GM21825 (cell line): ENCODE data around the gene TMED8.
"Not testable (repeated sequence)": the region's sequence is repeated elsewhere in the genome, so short reads cannot be mapped to it uniquely, and the experiment has no call there.

ENCODE experiments used
- ATAC-seq: cut with Tn5 transposase; IDR thresholded peaks from one replicate; pipeline ENCODE4 v1.9.1; 2021; ENCODE audit warnings: mild to moderate bottlenecking, moderate library complexity; ENCODE audit not compliant: unreplicated experiment

Gene TMED8

GRCh38 chr14:77324289-77324688 is 52.6 kb downstream of the TMED8 start:
- no peak for ATAC-seq

- ATAC-seq: no peak
Measured at GRCh38 chr14:77323571-77323970, 53.3 kb downstream of the TMED8 start.

DNA sequence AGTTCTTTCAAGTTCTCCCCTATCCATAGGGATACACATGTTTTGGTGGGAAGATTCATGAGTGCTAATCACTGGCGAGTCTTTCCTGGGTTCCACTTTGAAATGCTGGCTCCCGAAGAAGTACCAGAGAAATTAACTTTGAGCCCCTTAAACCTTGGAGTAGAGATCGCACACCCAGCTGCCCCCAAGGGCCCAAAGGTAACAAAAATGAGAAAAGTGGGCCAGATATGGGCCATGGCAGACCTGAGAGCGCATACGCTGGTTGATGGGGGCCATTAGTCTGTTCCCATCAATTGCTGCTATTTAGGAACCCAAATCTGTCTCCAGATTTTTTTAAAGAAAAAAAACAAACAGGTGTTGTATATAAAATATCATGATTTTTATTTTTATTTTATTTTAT is 53.9 kb downstream of the TMED8 start:
- no peak for ATAC-seq

DNA sequence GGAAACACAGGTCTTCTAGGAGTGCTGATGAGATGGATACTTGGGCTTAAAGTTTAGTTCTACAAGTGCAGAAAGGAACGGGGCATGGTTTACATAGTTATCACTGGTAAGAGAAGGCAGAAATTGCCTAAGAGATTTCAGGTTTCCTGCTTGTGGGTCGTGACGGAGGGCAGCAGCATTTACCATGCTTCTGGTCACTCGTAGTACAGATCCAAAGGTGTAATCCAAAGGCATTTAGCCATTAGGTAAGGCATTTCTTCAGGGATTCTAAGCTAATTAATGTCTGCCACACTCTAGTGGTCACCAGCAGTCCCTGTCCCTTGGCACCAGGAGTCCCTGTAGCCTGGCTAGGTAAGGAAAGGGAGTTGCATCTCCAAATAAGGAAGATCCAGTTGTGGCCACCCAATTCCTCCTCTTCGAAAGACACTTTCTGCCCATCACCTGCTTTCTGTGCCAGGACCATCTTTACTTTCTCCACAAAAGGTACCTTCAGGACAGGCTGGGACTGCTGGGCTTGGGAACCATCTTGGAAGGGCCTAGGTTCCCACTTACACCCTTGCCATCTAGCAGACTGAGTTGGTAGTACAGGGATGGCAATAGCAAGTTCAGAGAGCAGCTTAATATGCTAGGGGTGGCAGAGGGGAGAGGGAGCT is 54.5 kb downstream of the TMED8 start:
- no peak for ATAC-seq

GRCh38 chr14:77320238-77320935 is 56.5 kb downstream of the TMED8 start, which contains the start of gene POMT2:
Gene POMT2, minus strand, starts transcription at chr14:77320883. Its CDS starts 202 bp downstream, at chr14:77320681.
- ATAC-seq: peak; percentile 63

GRCh38 chr14:77319422-77319821 is 57.5 kb downstream of the TMED8 start:
- ATAC-seq: no peak

GRCh38 chr14:77318756-77319155 is 58.1 kb downstream of the TMED8 start:
- not testable (repeated sequence) for ATAC-seq

- ATAC-seq: no peak
Measured at GRCh38 chr14:77318006-77318553, 58.8 kb downstream of the TMED8 start.

DNA sequence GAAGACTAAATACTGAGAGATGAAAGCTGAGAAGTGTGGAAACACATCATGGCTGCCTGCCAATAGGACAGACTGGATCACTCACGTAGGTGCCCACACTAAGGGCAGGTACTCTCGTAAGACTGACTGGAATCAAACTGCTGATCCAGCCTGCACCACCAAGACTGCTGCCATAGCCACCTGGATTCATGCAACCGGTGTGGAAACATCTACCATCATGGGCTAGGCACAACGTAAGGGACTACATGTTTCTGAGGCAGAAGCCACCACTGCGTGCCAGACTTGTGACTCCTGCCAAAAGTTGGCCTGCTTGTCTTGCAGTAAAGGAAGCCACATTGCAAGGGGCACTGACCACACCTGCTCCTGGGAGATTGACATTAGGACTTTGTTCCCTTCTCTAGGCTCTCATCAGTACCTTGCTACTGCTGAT is 60.0 kb downstream of the TMED8 start:
- no peak for ATAC-seq

DNA sequence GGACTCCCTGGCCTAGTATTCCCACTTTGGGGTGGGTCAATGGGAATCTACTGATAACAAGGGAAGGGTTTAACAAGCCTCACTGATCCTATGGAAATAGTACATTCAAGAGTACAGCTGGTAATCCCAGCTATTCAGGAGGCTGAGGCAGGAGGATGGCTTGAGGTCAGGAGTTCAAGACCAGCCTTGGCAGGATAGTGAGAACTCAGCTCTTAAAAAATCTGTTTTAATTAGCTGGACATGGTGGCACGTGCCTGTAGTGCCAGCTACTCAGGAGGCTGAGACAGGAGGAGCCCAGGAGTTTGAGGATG is 60.7 kb downstream of the TMED8 start:
- no peak for ATAC-seq

DNA sequence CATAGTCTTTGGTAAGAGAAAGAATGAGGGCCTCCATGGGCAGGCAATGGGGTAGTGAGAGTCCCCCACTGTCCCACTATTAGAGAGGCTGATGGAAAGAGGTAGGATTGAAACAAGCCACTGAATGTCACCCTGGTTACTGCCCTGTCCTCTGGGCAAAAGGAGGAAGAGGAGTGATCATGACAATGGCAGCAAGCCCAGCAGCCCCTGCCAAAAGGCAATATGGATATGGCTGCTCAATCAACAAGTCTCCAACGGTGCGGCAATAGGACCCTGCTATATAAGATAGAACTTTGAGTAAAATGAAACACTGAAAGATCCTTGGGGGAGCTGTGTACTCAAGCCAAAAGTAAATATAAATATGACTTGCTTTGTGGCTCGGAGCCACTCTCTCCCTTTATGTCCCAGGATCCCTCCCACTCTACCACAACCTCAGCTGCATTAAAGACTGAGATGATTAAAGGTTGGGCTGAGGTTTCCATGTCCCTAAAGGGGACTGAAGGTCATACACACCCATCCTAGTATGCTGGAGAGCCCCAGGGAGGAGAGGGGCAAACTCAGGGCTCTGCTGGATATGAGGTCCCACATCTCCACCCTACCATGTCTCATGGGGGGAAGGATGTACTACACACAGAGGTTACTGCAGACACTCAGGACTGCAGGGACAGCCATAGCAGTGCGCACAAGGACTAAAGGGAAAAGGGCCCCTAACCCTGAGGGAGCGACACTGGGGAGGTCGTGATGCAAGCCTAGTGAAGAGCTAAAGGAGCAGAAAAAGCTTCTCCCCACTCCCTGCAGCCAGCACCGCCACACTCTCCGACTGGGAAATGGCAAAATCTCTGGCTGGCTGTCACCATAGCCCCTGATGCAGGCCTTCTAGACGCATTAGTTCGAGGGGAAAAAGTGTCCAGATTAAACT is 62.1 kb downstream of the TMED8 start:
- ATAC-seq: no peak

DNA sequence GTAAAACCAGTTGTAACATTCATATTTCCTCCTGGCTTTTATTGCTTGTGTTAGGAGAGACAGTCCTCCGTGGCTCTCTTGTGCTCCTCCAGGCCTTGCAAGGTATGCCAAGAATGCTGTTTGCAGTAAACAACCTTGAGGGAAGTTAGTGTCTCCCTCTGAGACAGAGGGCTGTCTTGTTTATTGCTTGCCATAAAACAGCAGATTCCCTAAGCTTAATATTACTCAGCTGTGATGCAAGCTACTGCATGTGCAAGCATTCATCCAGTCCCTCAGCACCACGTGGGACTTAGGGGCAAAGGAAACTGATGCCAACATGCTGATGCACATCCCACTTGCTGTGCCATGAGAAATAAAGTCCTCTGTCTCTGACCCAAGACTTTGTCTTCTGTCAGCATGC is 62.9 kb downstream of the TMED8 start:
- no peak for ATAC-seq

- ATAC-seq: no peak
Measured at GRCh38 chr14:77313371-77313770, 63.5 kb downstream of the TMED8 start.

DNA sequence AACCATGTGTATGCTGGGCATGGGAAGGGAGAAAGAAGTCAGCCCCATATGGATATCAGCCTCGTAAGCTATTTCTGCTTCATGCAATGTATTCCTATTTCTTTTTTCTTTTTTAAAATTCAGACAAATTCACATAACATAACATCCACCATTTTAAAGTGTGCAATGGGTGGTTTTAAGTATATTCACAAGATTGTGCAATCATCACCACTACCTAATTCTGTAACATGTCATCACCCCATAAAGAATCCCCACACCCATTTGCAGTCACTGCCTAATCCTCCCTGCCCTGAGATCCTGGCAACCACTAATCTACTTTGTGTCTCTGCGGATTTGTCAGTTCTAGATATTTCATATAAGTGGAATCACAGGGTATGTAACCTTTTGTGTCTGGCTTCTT is 65.7 kb downstream of the TMED8 start:
- no peak for ATAC-seq

GRCh38 chr14:77310026-77310425 is 66.9 kb downstream of the TMED8 start:
- no peak for ATAC-seq

DNA sequence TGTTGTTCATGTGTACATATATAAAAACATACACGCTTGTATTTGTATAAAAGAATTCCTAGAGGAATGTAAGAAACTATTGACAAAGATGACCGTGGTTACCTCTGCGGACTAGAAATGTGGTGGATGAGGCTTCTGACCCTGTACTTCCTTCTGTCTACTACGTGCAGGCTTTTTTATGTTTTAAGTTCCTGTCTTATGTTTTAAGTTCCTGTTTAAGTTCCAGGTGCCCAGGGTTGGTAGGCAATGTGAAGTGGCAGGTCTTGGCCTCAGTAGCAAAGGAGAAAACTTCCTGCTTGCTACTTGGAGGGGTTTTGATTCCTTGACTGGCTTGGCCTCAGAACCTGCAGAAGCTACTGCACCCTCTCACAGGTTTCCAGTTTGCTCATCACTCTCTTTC is 67.8 kb downstream of the TMED8 start:
- no peak for ATAC-seq

DNA sequence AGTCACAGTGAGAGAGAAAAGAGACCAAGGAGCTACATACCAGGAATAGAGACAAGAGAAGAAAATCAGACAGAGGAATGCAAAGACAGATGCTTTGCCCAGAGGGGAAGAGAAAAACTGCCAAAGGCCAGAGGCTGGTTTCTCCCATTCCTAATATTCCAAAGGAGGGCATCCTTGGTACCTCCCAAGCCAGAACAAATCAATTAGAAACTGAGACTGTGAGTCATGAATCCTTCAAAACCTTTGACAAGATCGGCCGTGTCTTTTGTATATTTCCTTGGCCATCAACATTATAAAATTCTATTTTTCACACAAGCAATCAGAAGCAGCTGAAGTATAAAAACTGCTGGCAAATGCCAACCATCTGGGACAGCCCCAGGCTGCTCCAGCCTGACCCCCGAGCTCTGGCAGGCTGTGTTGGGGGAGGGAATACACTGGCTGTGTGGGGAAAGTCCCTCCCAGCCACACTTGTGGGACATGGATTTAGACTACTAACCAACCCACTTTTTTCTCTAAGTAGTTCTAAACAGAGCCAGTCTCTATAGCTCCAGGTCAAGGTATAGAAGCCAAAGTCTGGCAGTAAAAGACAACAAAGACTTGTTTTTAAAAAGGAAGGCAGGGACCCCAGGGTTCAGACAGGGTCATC is 69.9 kb downstream of the TMED8 start:
- no peak for ATAC-seq

DNA sequence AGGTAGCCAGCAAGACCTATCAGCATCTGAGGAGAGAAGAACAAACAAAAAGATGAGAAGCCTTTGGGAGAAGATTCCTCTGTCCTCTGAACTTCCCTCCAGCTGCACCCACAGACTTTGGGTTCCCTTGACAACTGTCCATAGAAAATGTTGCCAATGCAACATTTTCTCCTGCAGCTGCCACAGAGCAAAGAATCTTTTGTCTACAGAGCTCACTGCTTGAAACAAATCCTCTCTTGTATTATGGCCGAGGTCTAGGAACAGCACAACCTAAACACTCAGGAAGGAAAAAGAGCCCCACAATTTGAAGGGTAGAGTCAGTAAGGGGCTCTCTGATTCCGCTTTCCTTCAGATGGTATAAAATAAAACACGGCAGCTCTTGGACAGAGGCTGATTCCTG is 70.5 kb downstream of the TMED8 start:
- no peak for ATAC-seq

DNA sequence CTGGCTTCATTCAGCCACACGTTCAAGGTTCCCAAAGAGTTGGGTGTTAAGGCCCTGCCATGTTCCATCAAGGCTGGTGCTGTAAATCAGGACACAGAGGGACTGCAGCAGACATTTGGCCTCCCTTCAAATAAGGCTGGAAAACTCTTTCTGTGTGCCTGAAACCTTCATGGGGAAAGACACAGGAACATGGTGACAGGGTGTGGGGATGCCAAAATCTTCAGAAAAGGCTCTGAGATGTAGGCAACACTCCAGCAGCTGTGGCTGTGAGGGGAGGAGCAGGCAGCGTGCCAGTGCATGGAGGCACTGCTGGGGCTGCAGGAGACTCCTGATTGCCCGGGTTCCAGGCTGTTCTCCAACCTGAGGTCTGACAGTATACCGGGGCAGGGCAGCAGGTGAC is 71.2 kb downstream of the TMED8 start:
- ATAC-seq: no peak

- no peak for ATAC-seq
Measured at GRCh38 chr14:77303417-77304156, 73.3 kb downstream of the TMED8 start.
